Small intestine (tissue), 7 donors: ENCODE data around the gene CTSL. TPM values are rescaled to one million over a fixed set of nuclear protein-coding genes. Genes with fewer than 3 reads are reported as not detected.

Source experiments
- DNase-seq, 2 donors: peaks; one replicate each; pipeline versions ENCODE4 v3.0.0 to v3.0.0-alpha.2; 2013
- FAIRE-seq: peaks from 2 replicates; lab custom pipeline; 2012; peaks lifted over from hg19 to GRCh38; lab: Jason Lieb, UNC
- H3K27ac ChIP-seq, 3 donors: one replicate each; pipeline ENCODE4 v1.5.1; 2013; ENCODE audit warnings: low read length in 2 of 3, mild to moderate bottlenecking in 2 of 3, control low read depth in 1 of 3, inconsistent platforms in 1 of 3, low read depth in 1 of 3, moderate library complexity in 1 of 3
- H3K27me3 ChIP-seq, 3 donors: one replicate each; pipeline ENCODE4 v1.6.1; 2013; ENCODE audit warnings: low read length in 3 of 3, inconsistent platforms in 1 of 3; ENCODE audit not compliant: control insufficient read depth in 3 of 3, insufficient read depth in 3 of 3
- H3K36me3 ChIP-seq, 3 donors: one replicate each; pipeline ENCODE4 v1.6.1; 2013; ENCODE audit warnings: low read length in 3 of 3, inconsistent platforms in 1 of 3, low read depth in 1 of 3, mild to moderate bottlenecking in 1 of 3, moderate library complexity in 1 of 3; ENCODE audit not compliant: control insufficient read depth in 3 of 3, insufficient read depth in 2 of 3
- H3K4me1 ChIP-seq, 3 donors: one replicate each; pipeline ENCODE4 v1.6.1; 2013; ENCODE audit warnings: low read length in 2 of 3, inconsistent platforms in 1 of 3, low read depth in 1 of 3, mild to moderate bottlenecking in 1 of 3, moderate library complexity in 1 of 3; ENCODE audit not compliant: control insufficient read depth in 3 of 3, insufficient read depth in 2 of 3
- H3K4me3 ChIP-seq, 3 donors: one replicate each; pipeline ENCODE4 v1.5.1; 2013; ENCODE audit warnings: low read length in 3 of 3, control low read depth in 1 of 3, inconsistent platforms in 1 of 3, low read depth in 1 of 3, mild to moderate bottlenecking in 1 of 3, moderate library complexity in 1 of 3
- H3K9me3 ChIP-seq, 2 donors: one replicate each; pipeline ENCODE4 v1.6.1; 2013; ENCODE audit warnings: low read depth in 1 of 2, low read length in 1 of 2; ENCODE audit not compliant: control insufficient read depth in 2 of 2, insufficient read depth in 1 of 2
- WGBS, 3 donors: extraction: QIAGEN DNeasy Blood & Tissue Kit; methylation state at CpG; one replicate each; pipeline ENCODE4 v1.1.7; 2013; 5-methylcytosine and 5-hydroxymethylcytosine counted together
- polyA plus RNA-seq, 4 donors: library from polyadenylated mRNA; stranded (reverse) in 3 of 4; unstranded in 1 of 4; fragments of 200-250 nt in 3 of 4; fragments of 120-200 nt in 1 of 4; gene quantifications; one replicate each; pipeline versions ENCODE4 v1.2.1 to v1.2.3, GENCODE V29; 2013
- donor health status: healthy with polysubstance abuse.
- donor health status: control.
- donor health status: control.
- donor health status: Bipolar disorder and iron deficiency.
- donor health status: healthy.

CTSL gene
- polyA plus RNA-seq, 4 donors = 21.0 to 108 (median 57.1) TPM

- 68 to 75% (median 72%) methylated on average over 9 of the region's 9 CpGs for WGBS, 3 donors
- peak in 1 of 2 donors; percentile 61 for DNase-seq
- H3K4me1 ChIP-seq = peaks cover 0 to 24% (median 0%) of the 10 kb centered on the region in 3 donors
- FAIRE-seq = no peak
- peak overlapping the region in 2 of 3 donors; percentile 35 to 41 for H3K27ac ChIP-seq
- no peaks in the 10 kb centered on the region for H3K27me3 ChIP-seq
- H3K9me3 ChIP-seq = no peaks in the 10 kb centered on the region
- H3K4me3 ChIP-seq = no peak overlapping the region
- H3K36me3 ChIP-seq = peaks cover 0 to 6% (median 0%) of the 10 kb centered on the region in 3 donors
Measured at GRCh38 chr9:87711857-87712800, 13.8 kb upstream of the CTSL start.

- Histone ChIP-seq H3K36me3 (peaks cover 0 to 3% (median 0%) of the 10 kb centered on the region in 3 donors), H3K9me3 (no peaks in the 10 kb centered on the region), H3K4me1 (peaks cover 0 to 24% (median 0%) of the 10 kb centered on the region in 3 donors), H3K27ac (peak overlapping the region in 1 of 3 donors; percentile 71), H3K27me3 (no peaks in the 10 kb centered on the region), H3K4me3 (no peak overlapping the region)
- DNase-seq = no peak
- WGBS, 3 donors = 93 to 96% (median 94%) methylated on average over 6 of the region's 6 CpGs
- FAIRE-seq = no peak
Measured at GRCh38 chr9:87712801-87713277, 13.1 kb upstream of the CTSL start.

- peak overlapping the region in 1 of 3 donors; percentile 71 for H3K27ac ChIP-seq
- H3K4me3 ChIP-seq = no peak overlapping the region
- no peaks in the 10 kb centered on the region for H3K9me3 ChIP-seq
- 44 to 68% (median 62%) methylated on average over 11 of the region's 11 CpGs for WGBS, 3 donors
- H3K36me3 ChIP-seq = peaks cover 0 to 3% (median 0%) of the 10 kb centered on the region in 3 donors
- no peaks in the 10 kb centered on the region for H3K27me3 ChIP-seq
- no peak for FAIRE-seq
- peaks cover 0 to 24% (median 0%) of the 10 kb centered on the region in 3 donors for H3K4me1 ChIP-seq
- DNase-seq = peak; percentile 29 to 61
Measured at GRCh38 chr9:87713278-87713987, 12.5 kb upstream of the CTSL start.

GRCh38 chr9:87713988-87714330, 12.0 kb upstream of the CTSL start:
- H3K4me1 ChIP-seq = peaks cover 0 to 24% (median 0%) of the 10 kb centered on the region in 3 donors
- peaks cover 0 to 3% (median 0%) of the 10 kb centered on the region in 3 donors for H3K36me3 ChIP-seq
- FAIRE-seq = no peak
- no peak for DNase-seq
- no peaks in the 10 kb centered on the region for H3K9me3 ChIP-seq
- no peaks in the 10 kb centered on the region for H3K27me3 ChIP-seq
- peak overlapping the region in 1 of 3 donors; percentile 71 for H3K27ac ChIP-seq
- H3K4me3 ChIP-seq = no peak overlapping the region
- WGBS, 3 donors = 59 to 80% (median 67%) methylated on average over 5 of the region's 5 CpGs

- peaks cover 0 to 24% (median 0%) of the 10 kb centered on the region in 3 donors for H3K4me1 ChIP-seq
- WGBS, 3 donors = 49 to 64% (median 53%) methylated on average over 2 of the region's 2 CpGs
- FAIRE-seq (no peak), DNase-seq (peak; percentile 21 to 82)
- H3K36me3 ChIP-seq = no peaks in the 10 kb centered on the region
- no peak overlapping the region for H3K4me3 ChIP-seq
- no peaks in the 10 kb centered on the region for H3K27me3 ChIP-seq
- peak overlapping the region in 2 of 3 donors; percentile 24 to 70 for H3K27ac ChIP-seq
- no peaks in the 10 kb centered on the region for H3K9me3 ChIP-seq
Measured at GRCh38 chr9:87714819-87715218, 11.1 kb upstream of the CTSL start.

GRCh38 chr9:87716141-87716540, 9.8 kb upstream of the CTSL start:
- FAIRE-seq (no peak), DNase-seq (peak in 1 of 2 donors; percentile 70)
- Histone ChIP-seq H3K27ac (peak overlapping the region in 1 of 3 donors; percentile 29), H3K27me3 (no peaks in the 10 kb centered on the region), H3K4me3 (no peak overlapping the region), H3K9me3 (no peaks in the 10 kb centered on the region), H3K36me3 (no peaks in the 10 kb centered on the region), H3K4me1 (peaks cover 0 to 17% (median 0%) of the 10 kb centered on the region in 3 donors)
- WGBS, 3 donors = 36 to 57% (median 54%) methylated on average over 2 of the region's 2 CpGs

GRCh38 chr9:87717456-87717855, 8.5 kb upstream of the CTSL start:
- no peak for FAIRE-seq
- DNase-seq = peak in 1 of 2 donors; percentile 26
- no peak overlapping the region for H3K27ac ChIP-seq
- H3K9me3 ChIP-seq = no peaks in the 10 kb centered on the region
- no peaks in the 10 kb centered on the region for H3K27me3 ChIP-seq
- no peak overlapping the region for H3K4me3 ChIP-seq
- no peaks in the 10 kb centered on the region for H3K36me3 ChIP-seq
- 75 to 95% (median 86%) methylated on average over 1 of the region's 1 CpG for WGBS, 3 donors
- peaks cover 0 to 8% (median 0%) of the 10 kb centered on the region in 3 donors for H3K4me1 ChIP-seq

- peaks cover 0 to 8% (median 0%) of the 10 kb centered on the region in 3 donors for H3K4me1 ChIP-seq
- 89 to 97% (median 94%) methylated on average over 3 of the region's 3 CpGs for WGBS, 3 donors
- H3K9me3 ChIP-seq = no peaks in the 10 kb centered on the region
- H3K27ac ChIP-seq = no peak overlapping the region
- H3K4me3 ChIP-seq = no peak overlapping the region
- H3K36me3 ChIP-seq = no peaks in the 10 kb centered on the region
- FAIRE-seq = no peak
- no peak for DNase-seq
- H3K27me3 ChIP-seq = no peaks in the 10 kb centered on the region
Measured at GRCh38 chr9:87718231-87718630, 7.7 kb upstream of the CTSL start.
